Measurements from ENCODE around the gene EXOC6B. TPM values are rescaled to one million over a fixed set of nuclear protein-coding genes. Genes with fewer than 3 reads are reported as not detected.
A peak's percentile ranks its signal among the peaks of the same experiment; 100 is the strongest.

The EXOC6B gene
- total and polyA plus RNA-seq, 9 of the 15 experiments (the other 6 are each of a cell fraction or from before 2014, with no cell fraction given), result 0.28 to 4.2 (median 2.0) TPM

DNA sequence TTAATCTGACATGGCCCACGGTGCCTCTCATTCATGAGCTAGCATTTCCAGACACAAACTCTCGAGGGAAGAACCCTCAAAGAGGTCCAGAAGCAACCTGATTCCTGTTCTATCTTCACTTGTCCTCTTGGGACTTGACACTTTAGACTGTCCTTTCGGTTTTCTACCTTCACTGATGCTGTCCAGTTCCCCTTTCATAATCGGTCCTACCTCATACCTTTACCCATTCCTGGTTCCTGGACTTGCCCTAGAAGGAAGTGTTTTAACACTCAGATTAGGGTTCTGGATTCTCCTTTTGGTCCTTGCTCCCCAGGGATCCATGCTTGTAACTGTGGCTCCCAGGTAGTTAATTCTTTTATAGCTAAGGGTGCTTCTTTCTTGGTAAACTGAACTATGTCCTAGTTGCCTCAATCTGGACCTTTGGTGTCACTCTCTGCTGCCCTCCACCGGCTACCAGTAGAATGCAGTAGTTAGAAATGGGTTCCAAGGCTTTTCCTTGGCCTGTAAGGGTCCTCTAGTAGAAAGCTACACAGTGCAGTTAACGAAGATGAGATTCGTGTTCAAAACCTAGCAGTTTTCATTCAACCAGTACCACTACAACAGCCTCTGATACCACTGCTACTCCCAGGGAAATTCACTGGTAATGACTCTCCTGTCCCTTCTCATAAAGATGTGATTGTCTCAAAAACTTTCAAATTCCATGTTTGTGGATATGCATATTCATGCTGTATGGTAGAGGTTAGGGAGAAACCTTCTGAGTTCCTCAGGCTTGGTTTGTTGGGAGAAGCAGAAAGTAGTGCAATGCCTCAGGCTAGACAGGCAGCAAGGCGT, 500.0 kb downstream of the EXOC6B start:
- H3K9ac ChIP-seq (ENCODE audit: insufficient read depth in 1 of 2, low read depth in 2 of 2, low read length in 2 of 2), result no peak overlapping the region
- no peaks in the 10 kb centered on the region for H3K36me3 ChIP-seq (ENCODE audit: control insufficient read depth, insufficient read depth, low read length)
- H3K79me2 ChIP-seq (ENCODE audit: control insufficient read depth, insufficient read depth, low read length), result no peaks in the 10 kb centered on the region
- H3K9me3 ChIP-seq (replicated peaks; ENCODE audit: control insufficient read depth, insufficient read depth, low read depth, low read length), result no peaks in the 10 kb centered on the region
- ATAC-seq (peak; percentile 85), DNase-seq (ENCODE audit: extremely low read depth in 1 of 4, low spot score in 3 of 4) (peak; percentile 24 to 51 (median 30)), FAIRE-seq (peak; percentile 89)
- no peak overlapping the region for H3K4me2 ChIP-seq (ENCODE audit: insufficient read depth, low read length)
- H3K27me3 ChIP-seq (ENCODE audit: control insufficient read depth in 2 of 2, insufficient read depth in 2 of 2, low read length in 2 of 2), result no peaks in the 10 kb centered on the region
- CTCF ChIA-PET (ENCODE audit: low intra/inter-chr PET ratio), result no interaction called here
- no peak overlapping the region for H2AFZ ChIP-seq (ENCODE audit: low read depth, low read length)
- intact Hi-C loops (cut with micrococcal nuclease), result loop anchor here (5.0 kb wide), 1 partner anchor 251 kb away; no protein-coding TSS in a partner anchor
- no peaks in the 10 kb centered on the region for H3K9me1 ChIP-seq (ENCODE audit: control insufficient read depth, insufficient read depth, low read length)
- in situ Hi-C loops (cut with MboI), result no loop called here
- 13% methylated on average over 8 of the region's 8 CpGs for WGBS (ENCODE audit: insufficient coverage, low coverage, missing lambda C conversion rate)
- no peak overlapping the region for H3K27ac ChIP-seq (ENCODE audit: extremely low read depth, low read depth, low read length)
- no peaks in the 10 kb centered on the region for H4K20me1 ChIP-seq (replicated peaks; ENCODE audit: control insufficient read depth, insufficient read depth, low read length)
- POLR2A ChIA-PET, result interaction anchor here (0.9 kb wide), 1 partner anchor 9 kb away, joined by 3 read pairs; no protein-coding TSS in a partner anchor
- no TSS peak for BruUV-seq (replicated peaks)
- no peaks in the 10 kb centered on the region for H3K4me1 ChIP-seq (replicated peaks in 1 of 2; ENCODE audit: control insufficient read depth in 2 of 2, insufficient read depth in 2 of 2, low read length in 2 of 2)
- H3K4me3 ChIP-seq, result no peak overlapping the region
- no peak for TF ChIP-seq NONO (IDR thresholded peaks at IDR 0.05; ENCODE audit: low read depth in 2 of 2, low read length in 1 of 2)
- no peak for TF ChIP-seq PHF21A (IDR thresholded peaks at IDR 0.05; ENCODE audit: borderline replicate concordance, low read depth)
- TF ChIP-seq RAD51 (IDR thresholded peaks at IDR 0.05; ENCODE audit: borderline replicate concordance, low read depth), result no peak
- TF ChIP-seq SMC3 (conservative IDR thresholded peaks at IDR 0.05; ENCODE audit: insufficient read depth, low read depth, low read length), result peak; percentile 20; the same call in 1 of the 2 replicates
- no peak for TF ChIP-seq ZBED1 (IDR thresholded peaks at IDR 0.05)
- no peak for TF ChIP-seq HLTF (IDR thresholded peaks at IDR 0.05)
- TF ChIP-seq ZBTB8A (IDR thresholded peaks at IDR 0.05; ENCODE audit: partially characterized antibody), result no peak
- TF ChIP-seq RFX7 (CRISPR knock-in tag; IDR thresholded peaks at IDR 0.05), result no peak
- no peak for TF ChIP-seq PRPF4 (IDR thresholded peaks at IDR 0.05; ENCODE audit: insufficient read depth, low read depth, low read length, poor library complexity, severe bottlenecking)
- TF ChIP-seq, protein P1, sequence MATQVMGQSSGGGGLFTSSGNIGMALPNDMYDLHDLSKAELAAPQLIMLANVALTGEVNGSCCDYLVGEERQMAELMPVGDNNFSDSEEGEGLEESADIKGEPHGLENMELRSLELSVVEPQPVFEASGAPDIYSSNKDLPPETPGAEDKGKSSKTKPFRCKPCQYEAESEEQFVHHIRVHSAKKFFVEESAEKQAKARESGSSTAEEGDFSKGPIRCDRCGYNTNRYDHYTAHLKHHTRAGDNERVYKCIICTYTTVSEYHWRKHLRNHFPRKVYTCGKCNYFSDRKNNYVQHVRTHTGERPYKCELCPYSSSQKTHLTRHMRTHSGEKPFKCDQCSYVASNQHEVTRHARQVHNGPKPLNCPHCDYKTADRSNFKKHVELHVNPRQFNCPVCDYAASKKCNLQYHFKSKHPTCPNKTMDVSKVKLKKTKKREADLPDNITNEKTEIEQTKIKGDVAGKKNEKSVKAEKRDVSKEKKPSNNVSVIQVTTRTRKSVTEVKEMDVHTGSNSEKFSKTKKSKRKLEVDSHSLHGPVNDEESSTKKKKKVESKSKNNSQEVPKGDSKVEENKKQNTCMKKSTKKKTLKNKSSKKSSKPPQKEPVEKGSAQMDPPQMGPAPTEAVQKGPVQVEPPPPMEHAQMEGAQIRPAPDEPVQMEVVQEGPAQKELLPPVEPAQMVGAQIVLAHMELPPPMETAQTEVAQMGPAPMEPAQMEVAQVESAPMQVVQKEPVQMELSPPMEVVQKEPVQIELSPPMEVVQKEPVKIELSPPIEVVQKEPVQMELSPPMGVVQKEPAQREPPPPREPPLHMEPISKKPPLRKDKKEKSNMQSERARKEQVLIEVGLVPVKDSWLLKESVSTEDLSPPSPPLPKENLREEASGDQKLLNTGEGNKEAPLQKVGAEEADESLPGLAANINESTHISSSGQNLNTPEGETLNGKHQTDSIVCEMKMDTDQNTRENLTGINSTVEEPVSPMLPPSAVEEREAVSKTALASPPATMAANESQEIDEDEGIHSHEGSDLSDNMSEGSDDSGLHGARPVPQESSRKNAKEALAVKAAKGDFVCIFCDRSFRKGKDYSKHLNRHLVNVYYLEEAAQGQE (IDR thresholded peaks at IDR 0.05; ENCODE audit: borderline replicate concordance), result peak; percentile 13; the same call in 1 of the 2 replicates
- TF ChIP-seq, protein P1 (CRISPR knock-in tag; IDR thresholded peaks at IDR 0.05; ENCODE audit: low read depth), result no peak
- TF ChIP-seq PPARD (CRISPR knock-in tag; IDR thresholded peaks at IDR 0.05), result no peak
- TF ChIP-seq ZEB2 (IDR thresholded peaks at IDR 0.05), result no peak
- TF ChIP-seq CBX3 (IDR thresholded peaks at IDR 0.05; ENCODE audit: borderline replicate concordance in 1 of 2, low read length in 2 of 2), result no peak
- no peak for TF ChIP-seq RCOR1 (IDR thresholded peaks at IDR 0.05; ENCODE audit: borderline replicate concordance in 1 of 2, low read depth in 2 of 2, low read length in 2 of 2)
- TF ChIP-seq ZNF212 (CRISPR knock-in tag; IDR thresholded peaks at IDR 0.05), result no peak

Data from K562 (cell line).